Measurements from ENCODE around the gene CD79B.
"Not testable (repeated sequence)": the region's sequence is repeated elsewhere in the genome, so short reads cannot be mapped to it uniquely, and the experiment has no call there.

CD79B gene

GRCh38 chr17:63909586-63909985, 22.5 kb downstream of the CD79B start:
- DNase-seq: not testable (repeated sequence)

- DNase-seq: not testable (repeated sequence)
Measured at GRCh38 chr17:63907161-63907778, 24.9 kb downstream of the CD79B start.

GRCh38 chr17:63904796-63905195, 27.3 kb downstream of the CD79B start:
- not testable (repeated sequence) for DNase-seq

GRCh38 chr17:63903787-63904201, 28.3 kb downstream of the CD79B start:
- DNase-seq: peak; percentile 67

GRCh38 chr17:63901971-63902370, 30.2 kb downstream of the CD79B start:
- DNase-seq: not testable (repeated sequence)

GRCh38 chr17:63898899-63899798, 33.0 kb downstream of the CD79B start:
- peak; percentile 71 for DNase-seq

GRCh38 chr17:63896524-63897354, 35.4 kb downstream of the CD79B start, which contains the start of gene CSH1:
Gene CSH1 (minus strand): TSS chr17:63896574. CDS start chr17:63896511, 63 bp downstream.
- DNase-seq: not testable (repeated sequence)

- not testable (repeated sequence) for DNase-seq
Measured at GRCh38 chr17:63894821-63895220, 37.3 kb downstream of the CD79B start.

GRCh38 chr17:63894021-63894420, 38.1 kb downstream of the CD79B start:
- not testable (repeated sequence) for DNase-seq

- not testable (repeated sequence) for DNase-seq
Measured at GRCh38 chr17:63892316-63893037, 39.7 kb downstream of the CD79B start.

GRCh38 chr17:63889026-63889848, 42.9 kb downstream of the CD79B start:
- peak; percentile 43 for DNase-seq

GRCh38 chr17:63885119-63885518, 47.0 kb downstream of the CD79B start:
- not testable (repeated sequence) for DNase-seq

- not testable (repeated sequence) for DNase-seq
Measured at GRCh38 chr17:63882626-63883126, 49.5 kb downstream of the CD79B start.

- peak; percentile 51 for DNase-seq
Measured at GRCh38 chr17:63881935-63882601, 50.1 kb downstream of the CD79B start, which contains the start of gene GH2. Gene GH2 (minus strand): TSS chr17:63881944. CDS start chr17:63881801, 143 bp downstream.

GRCh38 chr17:63881337-63881736, 50.8 kb downstream of the CD79B start:
- not testable (repeated sequence) for DNase-seq

GRCh38 chr17:63880706-63881105, 51.4 kb downstream of the CD79B start:
- DNase-seq: no peak
